ENCODE data around the gene CEP131.

CEP131 gene

GRCh38 chr17:81143200-81143527 lies 79.6 kb downstream of the CEP131 start:
- Histone ChIP-seq H3K9me3 (replicated peaks; ENCODE audit: insufficient read depth, low read length) (no peaks in the 10 kb centered on the region), H3K4me2 (ENCODE audit: low read depth, low read length) (no peak overlapping the region), H2AFZ (ENCODE audit: low read length) (no peak overlapping the region), H3F3A (ENCODE audit: insufficient read depth, low read length) (no peaks in the 10 kb centered on the region), H3K27me3 (replicated peaks; ENCODE audit: insufficient read depth, low read length) (peaks cover 89% of the 10 kb centered on the region), H3K4me1 (ENCODE audit: low read length) (no peaks in the 10 kb centered on the region), H3K36me3 (replicated peaks; ENCODE audit: insufficient read depth, low read length) (no peaks in the 10 kb centered on the region), H3K79me2 (ENCODE audit: low read length) (no peaks in the 10 kb centered on the region), H3K9ac (ENCODE audit: low read length) (no peak overlapping the region), H4K20me1 (ENCODE audit: insufficient read depth, low read length) (no peaks in the 10 kb centered on the region), H3K9me2 (replicated peaks; ENCODE audit: insufficient read depth, low read length) (no peaks in the 10 kb centered on the region), H3K4me3 (ENCODE audit: low read length) (no peak overlapping the region), H3K27ac (ENCODE audit: low read length) (no peak overlapping the region)
- DNase-seq, result no peak
- no peak for TF ChIP-seq EZH2phosphoT487 (IDR thresholded peaks at IDR 0.05; ENCODE audit: low read length)
- no peak for TF ChIP-seq EZH2 (optimal IDR thresholded peaks at IDR 0.05; ENCODE audit: low read depth, low read length)
- TF ChIP-seq, protein P1, sequence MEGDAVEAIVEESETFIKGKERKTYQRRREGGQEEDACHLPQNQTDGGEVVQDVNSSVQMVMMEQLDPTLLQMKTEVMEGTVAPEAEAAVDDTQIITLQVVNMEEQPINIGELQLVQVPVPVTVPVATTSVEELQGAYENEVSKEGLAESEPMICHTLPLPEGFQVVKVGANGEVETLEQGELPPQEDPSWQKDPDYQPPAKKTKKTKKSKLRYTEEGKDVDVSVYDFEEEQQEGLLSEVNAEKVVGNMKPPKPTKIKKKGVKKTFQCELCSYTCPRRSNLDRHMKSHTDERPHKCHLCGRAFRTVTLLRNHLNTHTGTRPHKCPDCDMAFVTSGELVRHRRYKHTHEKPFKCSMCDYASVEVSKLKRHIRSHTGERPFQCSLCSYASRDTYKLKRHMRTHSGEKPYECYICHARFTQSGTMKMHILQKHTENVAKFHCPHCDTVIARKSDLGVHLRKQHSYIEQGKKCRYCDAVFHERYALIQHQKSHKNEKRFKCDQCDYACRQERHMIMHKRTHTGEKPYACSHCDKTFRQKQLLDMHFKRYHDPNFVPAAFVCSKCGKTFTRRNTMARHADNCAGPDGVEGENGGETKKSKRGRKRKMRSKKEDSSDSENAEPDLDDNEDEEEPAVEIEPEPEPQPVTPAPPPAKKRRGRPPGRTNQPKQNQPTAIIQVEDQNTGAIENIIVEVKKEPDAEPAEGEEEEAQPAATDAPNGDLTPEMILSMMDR (IDR thresholded peaks at IDR 0.05; ENCODE audit: low read length), result no peak

DNA sequence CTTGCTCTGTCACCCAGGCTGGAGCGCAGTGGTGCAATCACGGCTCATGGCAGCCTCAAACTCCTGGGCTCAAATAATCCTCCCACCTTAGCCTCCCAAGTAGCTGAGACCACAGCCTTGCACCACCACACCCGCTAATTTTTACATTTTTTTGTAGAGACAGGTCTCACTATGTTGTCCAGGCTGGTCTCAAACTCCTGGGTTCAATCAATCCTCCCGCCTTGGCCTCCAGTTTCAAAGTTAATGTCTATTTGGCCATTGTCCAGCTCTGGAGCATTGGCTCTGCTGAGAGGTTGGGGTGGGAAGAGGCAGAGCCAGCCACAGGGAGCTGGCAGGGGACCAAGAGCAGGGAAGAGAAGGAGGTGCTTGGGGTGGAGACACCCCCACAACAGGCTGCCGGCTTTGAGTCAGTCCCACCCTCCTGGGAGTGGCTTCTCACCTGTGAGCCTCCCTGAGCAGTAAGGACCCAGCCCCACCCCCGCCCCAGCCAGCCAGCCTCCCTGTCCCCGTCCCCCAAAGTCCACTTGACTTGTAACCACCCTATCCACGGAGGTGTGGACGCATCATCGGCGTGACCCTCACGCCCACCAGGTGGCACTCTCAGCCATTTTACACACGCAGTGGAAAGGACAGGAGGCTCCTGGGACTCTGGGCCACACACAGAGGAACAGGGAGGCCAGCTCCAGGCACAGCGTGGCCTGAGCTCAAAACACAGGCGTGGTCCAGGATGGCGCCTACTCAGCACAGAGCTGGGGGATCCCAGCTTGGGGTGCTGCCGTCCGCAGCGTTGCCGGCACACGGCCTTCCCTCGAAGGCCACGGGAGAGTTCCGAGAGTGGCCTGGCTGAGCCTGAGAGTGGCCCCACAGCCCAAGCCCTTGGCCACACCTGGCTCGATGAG lies 80.2 kb downstream of the CEP131 start:
- Histone ChIP-seq H3K9me2 (replicated peaks; ENCODE audit: insufficient read depth, low read length) (no peaks in the 10 kb centered on the region), H2AFZ (ENCODE audit: low read length) (no peak overlapping the region), H4K20me1 (ENCODE audit: insufficient read depth, low read length) (no peaks in the 10 kb centered on the region), H3K36me3 (replicated peaks; ENCODE audit: insufficient read depth, low read length) (no peaks in the 10 kb centered on the region), H3K4me2 (ENCODE audit: low read depth, low read length) (no peak overlapping the region), H3K27ac (ENCODE audit: low read length) (no peak overlapping the region), H3K27me3 (replicated peaks; ENCODE audit: insufficient read depth, low read length) (peaks cover 83% of the 10 kb centered on the region), H3F3A (ENCODE audit: insufficient read depth, low read length) (no peaks in the 10 kb centered on the region), H3K4me1 (ENCODE audit: low read length) (no peaks in the 10 kb centered on the region), H3K79me2 (ENCODE audit: low read length) (no peaks in the 10 kb centered on the region), H3K9me3 (replicated peaks; ENCODE audit: insufficient read depth, low read length) (no peaks in the 10 kb centered on the region), H3K9ac (ENCODE audit: low read length) (no peak overlapping the region), H3K4me3 (ENCODE audit: low read length) (no peak overlapping the region)
- peak; percentile 55 for DNase-seq
- TF ChIP-seq, protein P1 (IDR thresholded peaks at IDR 0.05; ENCODE audit: low read length), result peak; percentile 59
- TF ChIP-seq EZH2 (optimal IDR thresholded peaks at IDR 0.05; ENCODE audit: low read depth, low read length), result no peak

GRCh38 chr17:81140695-81141094 lies 82.1 kb downstream of the CEP131 start:
- H3K9me2 ChIP-seq (replicated peaks; ENCODE audit: insufficient read depth, low read length), result no peaks in the 10 kb centered on the region
- TF ChIP-seq, protein P1 (IDR thresholded peaks at IDR 0.05; ENCODE audit: low read length), result no peak
- TF ChIP-seq EZH2phosphoT487 (IDR thresholded peaks at IDR 0.05; ENCODE audit: low read length), result no peak
- TF ChIP-seq EZH2 (optimal IDR thresholded peaks at IDR 0.05; ENCODE audit: low read depth, low read length), result no peak
- no peak overlapping the region for H3K9ac ChIP-seq (ENCODE audit: low read length)
- H3K4me2 ChIP-seq (ENCODE audit: low read depth, low read length), result no peak overlapping the region
- no peaks in the 10 kb centered on the region for H3K36me3 ChIP-seq (replicated peaks; ENCODE audit: insufficient read depth, low read length)
- H4K20me1 ChIP-seq (ENCODE audit: insufficient read depth, low read length), result no peaks in the 10 kb centered on the region
- H3K27me3 ChIP-seq (replicated peaks; ENCODE audit: insufficient read depth, low read length), result peaks cover 75% of the 10 kb centered on the region
- no peaks in the 10 kb centered on the region for H3K9me3 ChIP-seq (replicated peaks; ENCODE audit: insufficient read depth, low read length)
- H3K4me3 ChIP-seq (ENCODE audit: low read length), result no peak overlapping the region
- H2AFZ ChIP-seq (ENCODE audit: low read length), result no peak overlapping the region
- no peaks in the 10 kb centered on the region for H3F3A ChIP-seq (ENCODE audit: insufficient read depth, low read length)
- H3K27ac ChIP-seq (ENCODE audit: low read length), result no peak overlapping the region
- no peaks in the 10 kb centered on the region for H3K4me1 ChIP-seq (ENCODE audit: low read length)
- DNase-seq, result no peak
- H3K79me2 ChIP-seq (ENCODE audit: low read length), result no peaks in the 10 kb centered on the region
